PC-9 (cell line): ENCODE measurements around the gene VPS72. TPM values are rescaled to one million over a fixed set of nuclear protein-coding genes. Genes with fewer than 3 reads are reported as not detected.
"Not testable (repeated sequence)": the region's sequence is repeated elsewhere in the genome, so short reads cannot be mapped to it uniquely, and the experiment has no call there.

Source experiments
- BruUV-seq: library from RNA; stranded (reverse); fragments of 400-500 nt; replicated peaks from 2 replicates; lab custom pipeline; 2021; lab: Mats Ljungman, UMichigan
- CTCF ChIA-PET: fragments of 300-600 bp; sonication (Branson Sonifier 250); formaldehyde crosslinking; loops from one replicate; lab custom pipeline; 2022; ENCODE audit warnings: antibody characterized with exemption; lab: Charles Lee
- POLR2A ChIA-PET: fragments of 300-600 bp; sonication (Branson Sonifier 250); formaldehyde crosslinking; loops from one replicate; lab custom pipeline; 2022; ENCODE audit warnings: antibody characterized with exemption; ENCODE audit not compliant: unreplicated experiment; lab: Charles Lee
- DNase-seq, 2 experiments: peaks; one replicate each; pipeline versions ENCODE4 v3.0.0 to v3.0.0-alpha.2; 2015 to 2022; ENCODE audit warnings: mixed read lengths in 1 of 2
- H2AFZ ChIP-seq: fragments of 200-600 bp; sonication (generic); 2 replicates; pipeline ENCODE4 v1.8.1; 2017; ENCODE audit warnings: antibody characterized with exemption
- H3F3A ChIP-seq: fragments of 200-600 bp; sonication (generic); 2 replicates; pipeline ENCODE4 v1.8.1; 2017; ENCODE audit warnings: antibody characterized with exemption, mild to moderate bottlenecking, low read depth; ENCODE audit not compliant: insufficient read depth
- H3K27ac ChIP-seq: fragments of 200-600 bp; sonication (generic); 2 replicates; pipeline ENCODE4 v1.6.1; 2016; ENCODE audit warnings: mixed run types
- H3K27me3 ChIP-seq: fragments of 200-600 bp; sonication (generic); 2 replicates; pipeline ENCODE4 v1.6.1; 2016; ENCODE audit warnings: low read depth, mixed run types; ENCODE audit not compliant: insufficient read depth
- H3K36me3 ChIP-seq: fragments of 200-600 bp; sonication (generic); 2 replicates; pipeline ENCODE4 v1.6.1; 2016; ENCODE audit warnings: low read depth, mixed run types
- H3K4me1 ChIP-seq: fragments of 200-600 bp; sonication (generic); replicated peaks from 2 replicates; pipeline ENCODE4 v1.6.1; 2016; ENCODE audit warnings: mixed run types; ENCODE audit not compliant: insufficient read depth
- H3K4me2 ChIP-seq: fragments of 200-600 bp; sonication (generic); 2 replicates; pipeline ENCODE4 v1.6.1; 2017; ENCODE audit warnings: mixed run types
- H3K4me3 ChIP-seq: fragments of 200-600 bp; sonication (generic); 2 replicates; pipeline ENCODE4 v1.6.1; 2016; ENCODE audit warnings: mixed run types
- H3K79me2 ChIP-seq: fragments of 200-600 bp; sonication (generic); 2 replicates; pipeline ENCODE4 v1.6.1; 2017; ENCODE audit warnings: low read depth, mixed run types
- H3K9me2 ChIP-seq: fragments of 200-600 bp; sonication (generic); 2 replicates; pipeline ENCODE4 v1.8.1; 2017; ENCODE audit warnings: mild to moderate bottlenecking; ENCODE audit not compliant: insufficient read depth
- H3K9me3 ChIP-seq: fragments of 200-600 bp; sonication (generic); 2 replicates; pipeline ENCODE4 v1.8.1; 2016; ENCODE audit warnings: low read depth; ENCODE audit not compliant: insufficient read depth
- H4K20me1 ChIP-seq: fragments of 200-600 bp; sonication (generic); 2 replicates; pipeline ENCODE4 v1.8.1; 2017; ENCODE audit not compliant: insufficient read depth
- CTCF ChIP-seq: fragments of 200-600 bp; sonication (generic); conservative IDR thresholded peaks from 2 replicates; pipeline ENCODE4 v1.6.1; 2017; ENCODE audit warnings: mixed run types, antibody characterized with exemption, mild to moderate bottlenecking, moderate library complexity
- EZH2 ChIP-seq: fragments of 200-600 bp; sonication (generic); IDR thresholded peaks from 2 replicates; pipeline ENCODE4 v1.8.0; 2017; ENCODE audit warnings: antibody characterized with exemption, low read depth
- intact Hi-C: fragments of 100-400 bp; cut with micrococcal nuclease; formaldehyde crosslinking; loops from one replicate; pipeline ENCODE4 v1.10.0; 2022; ENCODE audit not compliant: unreplicated experiment
- total RNA-seq: library from RNA; stranded (reverse); gene quantifications from 2 replicates; pipeline ENCODE4 v1.2.3, GENCODE V29; 2021

The VPS72 gene
- total RNA-seq, 1 experiment from 2014 or later: 63.9 TPM

- Histone ChIP-seq H3K27me3 (no peaks in the 10 kb centered on the region), H3K4me3 (peak overlapping the region; percentile 85; the same call in 1 of the 2 replicates), H3K36me3 (no peaks in the 10 kb centered on the region), H3K4me1 (peaks cover 27% of the 10 kb centered on the region), H3K27ac (peak overlapping the region; percentile 93), H2AFZ (no peak overlapping the region), H3K4me2 (peak overlapping the region; percentile 97), H3F3A (peaks cover 59% of the 10 kb centered on the region), H3K9me3 (no peaks in the 10 kb centered on the region), H4K20me1 (no peaks in the 10 kb centered on the region), H3K9me2 (no peaks in the 10 kb centered on the region), H3K79me2 (peaks cover 25% of the 10 kb centered on the region)
- no TSS peak for BruUV-seq
- CTCF ChIA-PET: interaction anchor here (0.6 kb wide), 1 partner anchor 108 kb away, joined by 3 read pairs; no protein-coding TSS in a partner anchor
- POLR2A ChIA-PET: no interaction called here
- intact Hi-C loops: loop anchor here (2.0 to 10.0 kb wide), 3 partner anchors 351 to 841 kb away; partner anchors contain the start of genes S100A10, S100A11 and TUFT1
- no peak for DNase-seq
- TF ChIP-seq EZH2 (no peak), CTCF (no peak)
Observed at GRCh38 chr1:151193856-151194255, 3.9 kb upstream of the VPS72 start.

- Histone ChIP-seq H4K20me1 (no peaks in the 10 kb centered on the region), H3K27me3 (no peaks in the 10 kb centered on the region), H3K36me3 (no peaks in the 10 kb centered on the region), H3K4me1 (peaks cover 32% of the 10 kb centered on the region), H3K4me3 (no peak overlapping the region), H3F3A (peaks cover 59% of the 10 kb centered on the region), H2AFZ (no peak overlapping the region), H3K4me2 (no peak overlapping the region), H3K79me2 (peaks cover 26% of the 10 kb centered on the region), H3K9me3 (no peaks in the 10 kb centered on the region), H3K27ac (no peak overlapping the region), H3K9me2 (no peaks in the 10 kb centered on the region)
- intact Hi-C loops: loop anchor here (10.0 kb wide), 2 partner anchors 351 to 841 kb away; partner anchors contain the start of genes S100A11 and TUFT1
- CTCF ChIA-PET: no interaction called here
- no TSS peak for BruUV-seq
- TF ChIP-seq CTCF (no peak), EZH2 (no peak)
- no peak for DNase-seq
- POLR2A ChIA-PET: no interaction called here
Observed at GRCh38 chr1:151193304-151193703, 3.3 kb upstream of the VPS72 start.

- ChIA-PET CTCF (interaction anchor here (0.7 kb wide), 1 partner anchor 24 kb away, joined by 3 read pairs; no protein-coding TSS in a partner anchor), POLR2A (no interaction called here)
- no peak overlapping the region for H2AFZ ChIP-seq
- H3K36me3 ChIP-seq: no peaks in the 10 kb centered on the region
- no peak for DNase-seq
- H3K79me2 ChIP-seq: peaks cover 39% of the 10 kb centered on the region
- no peaks in the 10 kb centered on the region for H3K27me3 ChIP-seq
- H3K4me3 ChIP-seq: no peak overlapping the region
- intact Hi-C loops: loop anchor here (10.0 kb wide), 2 partner anchors 353 to 843 kb away; partner anchors contain the start of genes S100A11 and TUFT1
- BruUV-seq: no TSS peak
- H3K9me2 ChIP-seq: no peaks in the 10 kb centered on the region
- H3K4me1 ChIP-seq: peaks cover 30% of the 10 kb centered on the region
- H3K27ac ChIP-seq: no peak overlapping the region
- no peaks in the 10 kb centered on the region for H4K20me1 ChIP-seq
- TF ChIP-seq EZH2 (no peak), CTCF (no peak)
- H3K4me2 ChIP-seq: no peak overlapping the region
- peaks cover 47% of the 10 kb centered on the region for H3F3A ChIP-seq
- H3K9me3 ChIP-seq: no peaks in the 10 kb centered on the region
Observed at GRCh38 chr1:151192047-151192446, 2.0 kb upstream of the VPS72 start.

DNA sequence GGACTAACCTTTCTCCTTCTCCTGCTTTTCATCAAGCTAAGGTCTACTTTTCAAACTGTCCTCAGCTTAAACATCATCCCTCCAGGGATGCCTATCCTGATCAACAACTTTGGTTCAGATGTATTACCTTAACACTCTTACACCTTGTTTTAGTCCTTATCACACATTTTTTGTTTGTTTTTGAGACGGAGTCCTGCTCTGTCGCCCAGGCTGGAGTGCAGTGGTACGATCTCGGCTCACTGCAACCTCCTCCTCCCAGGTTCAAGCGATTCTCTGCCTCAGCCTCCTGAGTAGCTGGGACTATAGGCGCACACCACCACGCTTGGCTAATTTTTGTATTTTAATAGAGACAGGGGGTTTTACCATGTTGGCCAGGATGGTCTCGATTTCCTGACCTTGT is 1.3 kb downstream of the VPS72 start:
- H3K27me3 ChIP-seq, POLR2A ChIA-PET, H4K20me1 ChIP-seq, BruUV-seq, H3K27ac ChIP-seq, H2AFZ ChIP-seq, H3K9me2 ChIP-seq, H3K9me3 ChIP-seq, intact Hi-C loops, DNase-seq: not testable (repeated sequence)
- H3F3A ChIP-seq: peaks cover 21% of the 10 kb centered on the region
- peaks cover 32% of the 10 kb centered on the region for H3K79me2 ChIP-seq
- H3K4me3 ChIP-seq: peak overlapping the region; percentile 71
- CTCF ChIA-PET: interaction anchor here (0.6 to 0.7 kb wide), 2 partner anchors 70 to 111 kb away, joined by 3 to 4 read pairs; no protein-coding TSS in a partner anchor
- peak overlapping the region; percentile 83 for H3K4me2 ChIP-seq
- peaks cover 15% of the 10 kb centered on the region; the same call in 1 of the 2 replicates for H3K36me3 ChIP-seq
- peaks cover 16% of the 10 kb centered on the region for H3K4me1 ChIP-seq
